NCI-H460 (cell line): Measurements from ENCODE around the gene VIPAS39. TPM values are rescaled to one million over a fixed set of nuclear protein-coding genes. Genes with fewer than 3 reads are reported as not detected.
A peak's percentile ranks its signal among the peaks of the same experiment; 100 is the strongest.

Experiments used
- DNase-seq: peaks from one replicate; pipeline ENCODE4 v3.0.0-alpha.2; 2016; ENCODE audit warnings: low read depth; ENCODE audit errors: extremely low read depth
- small RNA-seq, 2 experiments: library from RNA; depleted of rRNA; stranded (forward); fragments of <200 nt; gene quantifications; one replicate each; pipeline ENCODE3, GENCODE V24; 2014
- total RNA-seq: library from RNA; depleted of rRNA; stranded (reverse); fragments of >200 nt; shearing (Covaris generic); gene quantifications from 2 replicates; pipeline ENCODE4 v1.2.3, GENCODE V29; 2014; rRNA removed

Gene VIPAS39
- total RNA-seq, 1 experiment from 2014 or later: 21.1 TPM

DNA sequence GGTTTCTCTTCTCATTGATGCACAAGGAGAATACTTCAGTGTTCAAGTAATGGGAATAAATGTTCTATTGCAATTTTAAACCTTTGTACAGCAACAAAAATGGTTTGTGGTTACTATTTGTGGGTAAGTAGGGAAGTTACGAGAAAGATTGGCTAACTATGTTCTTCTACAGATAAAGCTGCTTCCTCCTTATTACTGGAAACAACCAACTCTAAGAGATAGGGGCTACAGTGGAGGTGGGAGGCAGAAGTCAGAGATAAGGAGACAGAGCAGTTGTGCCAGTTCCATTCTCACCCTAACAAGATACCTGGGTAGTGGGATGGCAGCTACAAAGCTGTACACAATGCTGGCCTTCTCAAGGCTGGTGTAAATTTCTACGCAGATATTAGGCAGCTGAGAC lies 50.2 kb downstream of the VIPAS39 start:
- no peak for DNase-seq

DNA sequence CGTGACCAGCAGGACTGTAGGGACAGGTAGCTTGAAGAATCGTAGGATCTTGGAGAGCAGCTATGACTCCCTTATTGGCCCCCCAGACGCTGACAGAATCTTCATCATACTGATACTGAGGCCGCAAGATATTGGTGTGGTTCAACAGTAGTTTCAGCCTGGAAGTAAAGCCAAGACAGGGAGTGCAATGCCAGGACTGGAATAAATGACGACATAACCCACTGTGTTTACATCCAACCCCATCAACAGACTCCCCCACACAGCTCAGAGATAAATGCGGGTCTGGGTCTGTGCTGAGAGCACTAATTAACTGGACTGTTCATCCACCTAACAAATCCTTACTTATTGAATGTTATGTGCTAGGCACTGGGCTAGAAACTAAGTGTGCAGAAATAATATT lies 50.7 kb downstream of the VIPAS39 start:
- no peak for DNase-seq

GRCh38 chr14:77406086-77406485 lies 51.3 kb downstream of the VIPAS39 start:
- no peak for DNase-seq

DNA sequence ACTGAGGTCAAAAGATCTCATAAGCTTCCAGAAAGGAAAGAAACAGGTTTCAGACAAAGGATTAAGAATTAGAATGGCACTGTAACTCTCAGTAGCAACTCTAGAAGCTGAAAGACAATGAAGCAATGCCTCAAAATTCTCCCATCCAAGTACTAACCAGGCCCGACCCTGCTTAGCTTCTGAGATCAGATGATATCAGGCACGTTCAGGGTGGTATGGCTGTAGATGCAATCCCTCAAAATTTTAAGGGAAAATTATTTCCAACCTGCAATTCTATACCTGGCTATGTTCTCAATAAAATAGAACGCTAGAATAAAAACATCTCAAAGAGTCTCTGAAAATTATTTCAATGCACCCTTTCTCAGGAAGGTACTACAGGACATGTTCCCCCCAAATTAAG lies 53.6 kb downstream of the VIPAS39 start:
- DNase-seq: no peak

DNA sequence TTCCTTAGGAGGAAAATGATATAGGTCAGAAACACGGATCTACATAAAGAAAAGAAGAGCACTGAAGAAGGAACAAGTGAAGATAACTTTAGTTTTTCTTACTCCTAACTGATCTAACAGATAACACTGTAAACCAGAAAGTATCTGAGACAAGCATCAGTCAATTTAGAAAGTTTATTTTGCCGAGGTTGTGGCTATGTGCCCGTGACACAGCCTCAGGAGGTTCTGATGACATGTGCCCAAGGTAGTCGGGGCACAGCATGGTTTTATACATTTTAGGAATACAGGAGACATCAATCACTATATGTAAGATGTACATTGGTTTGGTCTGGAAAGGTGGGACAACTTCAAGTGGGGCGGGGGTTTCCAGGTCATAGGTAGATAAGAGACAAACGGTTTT lies 57.2 kb downstream of the VIPAS39 start:
- no peak for DNase-seq

GRCh38 chr14:77390188-77390587 lies 67.2 kb downstream of the VIPAS39 start:
- DNase-seq: no peak

- DNase-seq: no peak
Measured at GRCh38 chr14:77378701-77379100, 78.7 kb downstream of the VIPAS39 start.

GRCh38 chr14:77377502-77377844 lies 79.9 kb downstream of the VIPAS39 start:
- DNase-seq: no peak

- peak; percentile 75 for DNase-seq
Measured at GRCh38 chr14:77376771-77377501, 80.5 kb downstream of the VIPAS39 start, which contains the start of the genes SAMD15 and TMED8. Gene SAMD15, plus strand, starts transcription at chr14:77377379. Its CDS starts 40 bp downstream, at chr14:77377419. Gene TMED8, minus strand, starts transcription at chr14:77377094. Its CDS starts 41 bp downstream, at chr14:77377053.

Small RNA genes lying within 50 kb of the gene (small RNA-seq; reads per million reads assigned to genes)
- gene RF00404: 0 to 0.06 reads per million in 2 experiments

Other genes starting within 250 kb of the VIPAS39 start
- gene NGB, start 186.4 kb downstream of the VIPAS39 start, total RNA-seq: not detected in 2 replicates
- gene POMT2, start 136.7 kb downstream of the VIPAS39 start, total RNA-seq: 17.5 and 19.8 TPM in 2 replicates
- 22.6 and 26.8 TPM in 2 replicates for gene GSTZ1, start 136.6 kb downstream of the VIPAS39 start, total RNA-seq
- gene TMED8, start 80.5 kb downstream of the VIPAS39 start, total RNA-seq: 27.8 TPM in 2 replicates
- gene SAMD15, start 80.2 kb downstream of the VIPAS39 start, total RNA-seq: 0.75 and 2.0 TPM in 2 replicates
- 0.20 and 0.32 TPM in 2 replicates for gene NOXRED1, start 34.1 kb downstream of the VIPAS39 start, total RNA-seq
- 119 and 120 TPM in 2 replicates for gene AHSA1, start 492 bp upstream of the VIPAS39 start, total RNA-seq
- gene ISM2, start 41.2 kb upstream of the VIPAS39 start, total RNA-seq: 0.17 and 0.29 TPM in 2 replicates
- 9.6 and 11.6 TPM in 2 replicates for gene SPTLC2, start 159.0 kb upstream of the VIPAS39 start, total RNA-seq